ENCODE results near the gene PIPOX.

GRCh38 chr17:29032013-29032856 lies 10.7 kb upstream of the PIPOX start:
- TF ChIP-seq CTCF (IDR thresholded peaks at IDR 0.05) (no peak), POLR2A (IDR thresholded peaks at IDR 0.05) (no peak)
